HG03575 (cell line): ENCODE results near the gene GUCY2F.

ENCODE experiments used
- ATAC-seq: cut with Tn5 transposase; IDR thresholded peaks from one replicate; pipeline ENCODE4 v1.9.1; 2021; ENCODE audit not compliant: unreplicated experiment, insufficient number of reproducible peaks, low FRiP score; ENCODE audit errors: extremely low read depth

GUCY2F gene

GRCh38 chrX:109350051-109350450 is 131.8 kb downstream of the GUCY2F start:
- ATAC-seq = no peak

GRCh38 chrX:109347632-109348031 is 134.3 kb downstream of the GUCY2F start:
- no peak for ATAC-seq

DNA sequence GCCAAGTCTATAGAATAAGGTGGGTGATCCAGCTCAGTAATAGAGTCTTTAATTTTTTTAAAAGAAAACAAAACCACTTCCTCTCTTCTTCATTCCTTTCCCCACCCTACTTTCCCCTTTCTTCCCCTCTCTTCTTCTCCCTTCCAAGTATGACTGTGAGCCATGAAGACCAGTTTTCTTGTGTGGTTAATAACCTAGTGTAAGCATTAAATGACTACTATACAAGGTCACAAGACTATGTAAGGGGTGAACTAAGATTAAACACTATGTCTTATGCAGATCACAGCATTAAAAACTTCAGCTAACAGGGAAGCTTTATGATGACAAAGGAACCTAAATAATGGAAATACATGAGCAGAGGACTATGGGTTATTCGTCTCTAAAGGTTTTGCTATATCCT is 135.4 kb downstream of the GUCY2F start:
- ATAC-seq = no peak

- ATAC-seq = no peak
These were observed 136.0 kb downstream of the GUCY2F start for GRCh38 chrX:109345856-109346255.

GRCh38 chrX:109344678-109345077 is 137.2 kb downstream of the GUCY2F start:
- ATAC-seq = no peak

DNA sequence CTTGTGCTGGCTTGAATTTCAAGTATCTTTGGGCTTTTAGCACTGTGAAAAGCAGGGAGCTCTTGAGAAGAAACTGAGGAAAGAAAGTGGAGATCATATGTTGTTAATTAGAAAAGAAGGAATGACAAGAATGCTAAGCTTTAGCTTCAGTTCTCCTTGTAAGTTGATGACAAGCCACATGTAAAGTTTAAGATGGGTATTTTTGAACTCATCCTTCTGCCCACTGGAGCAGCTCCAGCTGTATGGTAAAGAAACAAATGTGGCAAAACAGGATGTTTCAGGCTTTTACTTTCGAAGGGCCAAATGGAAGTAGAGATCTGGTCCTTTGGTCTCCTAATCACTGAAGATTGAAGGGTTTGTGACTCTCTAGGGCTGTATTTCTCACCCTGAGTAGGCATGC is 137.8 kb downstream of the GUCY2F start:
- no peak for ATAC-seq

DNA sequence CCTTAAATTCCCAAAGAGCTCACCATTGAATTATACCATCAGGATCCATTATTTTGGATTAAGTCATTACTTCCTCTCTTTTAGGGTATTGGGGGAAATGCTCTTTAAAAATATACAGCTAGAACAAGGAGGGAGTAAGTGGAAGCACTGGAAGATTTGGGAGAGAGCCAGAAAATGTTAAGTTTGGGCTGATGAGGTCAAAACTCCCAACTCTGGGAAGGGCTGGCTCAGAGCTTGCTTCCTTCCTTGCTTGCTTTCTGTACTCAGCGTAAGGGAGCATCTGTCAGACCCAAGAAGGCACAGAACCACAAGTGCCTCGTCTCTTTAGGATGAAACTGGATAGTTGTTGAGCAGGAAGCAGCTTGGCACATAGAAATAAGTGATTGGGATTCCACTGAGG is 138.2 kb downstream of the GUCY2F start:
- ATAC-seq = no peak

DNA sequence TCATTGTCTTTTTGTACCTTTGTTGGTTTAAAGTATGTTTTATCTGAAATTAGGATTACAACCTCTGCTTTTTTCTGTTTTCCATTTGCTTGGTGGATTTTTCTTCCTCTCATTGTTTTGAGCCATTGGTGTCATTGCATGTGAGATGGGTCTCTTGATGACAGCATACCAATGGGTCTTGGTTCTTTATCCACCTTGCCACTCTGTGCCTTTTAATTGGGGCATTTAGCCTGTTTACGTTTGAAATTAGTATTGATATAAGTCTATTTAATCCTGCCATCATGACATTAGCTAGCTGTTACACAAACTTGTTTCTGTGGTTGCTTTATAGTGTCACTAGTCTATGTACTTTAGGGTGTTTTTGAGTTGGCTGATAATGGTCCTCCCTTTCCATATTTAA is 145.7 kb downstream of the GUCY2F start:
- no peak for ATAC-seq

GRCh38 chrX:109327251-109327650 is 154.6 kb downstream of the GUCY2F start:
- no peak for ATAC-seq
